Measurements from ENCODE around the gene HCST. TPM values are rescaled to one million over a fixed set of nuclear protein-coding genes. Genes with fewer than 3 reads are reported as not detected.

The HCST gene
- total RNA-seq, 4 donors from 2014 or later = 7.6 to 57.0 (median 13.3) TPM

- DNase-seq (ENCODE audit: low spot score) (no peak), ATAC-seq (ENCODE audit: low FRiP score) (no peak)
- no peak for TF ChIP-seq CTCF (IDR thresholded peaks at IDR 0.05)
Measured at GRCh38 chr19:35898499-35898809, 3.9 kb upstream of the HCST start.

GRCh38 chr19:35899547-35900214, 2.6 kb upstream of the HCST start:
- TF ChIP-seq CTCF (IDR thresholded peaks at IDR 0.05) = no peak
- peak; percentile 66 for ATAC-seq (ENCODE audit: low FRiP score)
- DNase-seq (ENCODE audit: low spot score) = no peak

GRCh38 chr19:35901055-35901644, 1.2 kb upstream of the HCST start:
- DNase-seq (ENCODE audit: low spot score) (no peak), ATAC-seq (ENCODE audit: low FRiP score) (no peak)
- TF ChIP-seq CTCF (IDR thresholded peaks at IDR 0.05) = no peak

GRCh38 chr19:35902870-35903475, 644 bp downstream of the HCST start:
- DNase-seq (ENCODE audit: low spot score) = no peak
- ATAC-seq (ENCODE audit: low FRiP score) = no peak
- no peak for TF ChIP-seq CTCF (IDR thresholded peaks at IDR 0.05)

GRCh38 chr19:35903550-35904179, 1.3 kb downstream of the HCST start:
- ATAC-seq (ENCODE audit: low FRiP score) = no peak
- TF ChIP-seq CTCF (IDR thresholded peaks at IDR 0.05) = no peak
- DNase-seq (ENCODE audit: low spot score) = peak; percentile 44

- no peak for DNase-seq (ENCODE audit: low spot score)
- no peak for ATAC-seq (ENCODE audit: low FRiP score)
- TF ChIP-seq CTCF (IDR thresholded peaks at IDR 0.05) = no peak
Measured at GRCh38 chr19:35904311-35905068, 2.2 kb downstream of the HCST start.

Data from omental fat pad (tissue), 4 donors.